GM12865 (cell line): ENCODE data around the gene MAPK8.

ENCODE experiments used
- DNase-seq: peaks from one replicate; pipeline ENCODE4 v3.0.0; 2010; ENCODE audit warnings: low read depth
- H3K4me3 ChIP-seq: 2 replicates; pipeline ENCODE4 v1.5.1; 2011; ENCODE audit warnings: mild to moderate bottlenecking, low read depth, low read length, control low read depth
- TF ChIP-seq, protein P1 (sequence below): IDR thresholded peaks from 2 replicates; pipeline ENCODE4 v1.5.1; 2011; ENCODE audit warnings: low read length, control low read depth, low read depth, inconsistent platforms; ENCODE audit not compliant: insufficient read depth; ENCODE audit errors: missing control alignments

MAPK8 gene

DNA sequence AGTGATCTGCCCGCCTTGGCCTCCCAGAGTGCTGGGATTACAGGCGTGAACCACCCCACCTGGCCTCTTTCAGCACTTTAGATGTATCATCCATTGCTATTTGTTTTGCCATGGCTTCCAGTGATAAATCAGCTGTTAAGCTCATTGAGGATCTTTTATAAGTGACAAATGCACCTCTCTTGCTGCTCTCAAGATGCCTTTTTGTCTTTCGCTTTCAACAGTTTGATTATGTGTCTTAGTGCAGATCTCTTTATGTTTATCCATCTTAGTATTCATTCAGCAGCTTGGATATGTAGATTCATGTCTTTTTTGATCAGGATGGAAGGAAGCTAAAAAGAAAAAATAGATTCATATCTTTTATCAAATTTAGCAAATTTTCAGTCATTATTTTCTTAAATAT is 105.6 kb downstream of the MAPK8 start:
- no peak for DNase-seq
- TF ChIP-seq, protein P1, sequence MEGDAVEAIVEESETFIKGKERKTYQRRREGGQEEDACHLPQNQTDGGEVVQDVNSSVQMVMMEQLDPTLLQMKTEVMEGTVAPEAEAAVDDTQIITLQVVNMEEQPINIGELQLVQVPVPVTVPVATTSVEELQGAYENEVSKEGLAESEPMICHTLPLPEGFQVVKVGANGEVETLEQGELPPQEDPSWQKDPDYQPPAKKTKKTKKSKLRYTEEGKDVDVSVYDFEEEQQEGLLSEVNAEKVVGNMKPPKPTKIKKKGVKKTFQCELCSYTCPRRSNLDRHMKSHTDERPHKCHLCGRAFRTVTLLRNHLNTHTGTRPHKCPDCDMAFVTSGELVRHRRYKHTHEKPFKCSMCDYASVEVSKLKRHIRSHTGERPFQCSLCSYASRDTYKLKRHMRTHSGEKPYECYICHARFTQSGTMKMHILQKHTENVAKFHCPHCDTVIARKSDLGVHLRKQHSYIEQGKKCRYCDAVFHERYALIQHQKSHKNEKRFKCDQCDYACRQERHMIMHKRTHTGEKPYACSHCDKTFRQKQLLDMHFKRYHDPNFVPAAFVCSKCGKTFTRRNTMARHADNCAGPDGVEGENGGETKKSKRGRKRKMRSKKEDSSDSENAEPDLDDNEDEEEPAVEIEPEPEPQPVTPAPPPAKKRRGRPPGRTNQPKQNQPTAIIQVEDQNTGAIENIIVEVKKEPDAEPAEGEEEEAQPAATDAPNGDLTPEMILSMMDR: no peak
- H3K4me3 ChIP-seq: no peak overlapping the region

DNA sequence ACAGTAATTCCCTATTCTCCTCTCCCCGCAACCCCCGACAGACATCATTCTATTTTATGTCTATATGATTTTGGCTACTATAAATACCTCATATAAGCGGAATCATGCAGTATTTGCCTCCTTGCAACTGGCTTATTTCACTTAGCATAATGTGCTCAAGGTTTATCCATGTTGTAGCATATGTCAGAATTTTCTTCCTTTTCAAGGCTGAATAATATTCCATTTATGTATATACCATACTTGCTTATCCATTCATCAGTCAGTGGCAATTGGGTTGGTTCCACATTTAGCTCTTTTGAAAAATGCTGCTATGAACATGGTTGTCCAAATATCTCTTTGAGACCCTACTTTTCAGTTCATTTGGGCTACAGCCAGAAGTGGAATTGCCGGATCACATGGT is 106.5 kb downstream of the MAPK8 start:
- H3K4me3 ChIP-seq: no peak overlapping the region
- DNase-seq: no peak
- TF ChIP-seq, protein P1: no peak

DNA sequence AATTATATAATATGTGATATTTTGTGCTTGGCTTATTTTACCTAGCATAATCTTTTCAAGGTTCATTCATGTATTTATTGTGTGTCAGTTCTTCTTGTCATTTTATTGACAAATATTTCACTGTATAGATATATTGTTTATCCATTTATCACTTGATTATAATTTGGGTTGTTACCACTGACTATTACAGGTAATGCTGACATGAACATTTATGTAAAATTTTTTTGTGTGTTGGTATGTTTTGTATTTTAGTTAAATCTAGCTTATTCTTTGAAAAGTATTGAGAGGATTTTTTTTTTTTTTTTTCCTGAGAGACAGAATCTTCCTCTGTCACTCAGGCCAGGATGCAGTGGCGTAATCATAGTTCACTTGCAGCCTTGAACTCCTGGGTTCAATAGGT is 107.7 kb downstream of the MAPK8 start:
- DNase-seq: no peak
- TF ChIP-seq, protein P1: no peak
- no peak overlapping the region for H3K4me3 ChIP-seq

DNA sequence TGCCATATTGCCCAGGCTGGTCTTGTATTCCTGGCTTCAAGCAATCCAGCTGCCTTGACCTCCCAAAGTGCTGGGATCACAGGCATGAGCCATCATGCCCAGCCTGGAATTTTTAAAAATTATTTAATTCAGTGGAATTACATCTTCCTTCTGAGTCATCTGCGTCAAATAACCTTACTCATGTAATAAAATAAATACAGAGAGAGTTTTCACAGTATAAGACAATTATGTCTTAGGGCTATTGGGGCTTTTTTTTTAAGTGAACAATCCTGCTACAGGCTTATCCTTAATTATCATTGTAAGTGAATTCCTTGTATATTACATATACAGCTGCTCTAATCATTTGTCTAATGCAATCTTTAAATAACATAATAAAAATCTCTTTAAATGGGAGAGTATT is 108.3 kb downstream of the MAPK8 start:
- no peak overlapping the region for H3K4me3 ChIP-seq
- DNase-seq: no peak
- TF ChIP-seq, protein P1: no peak

DNA sequence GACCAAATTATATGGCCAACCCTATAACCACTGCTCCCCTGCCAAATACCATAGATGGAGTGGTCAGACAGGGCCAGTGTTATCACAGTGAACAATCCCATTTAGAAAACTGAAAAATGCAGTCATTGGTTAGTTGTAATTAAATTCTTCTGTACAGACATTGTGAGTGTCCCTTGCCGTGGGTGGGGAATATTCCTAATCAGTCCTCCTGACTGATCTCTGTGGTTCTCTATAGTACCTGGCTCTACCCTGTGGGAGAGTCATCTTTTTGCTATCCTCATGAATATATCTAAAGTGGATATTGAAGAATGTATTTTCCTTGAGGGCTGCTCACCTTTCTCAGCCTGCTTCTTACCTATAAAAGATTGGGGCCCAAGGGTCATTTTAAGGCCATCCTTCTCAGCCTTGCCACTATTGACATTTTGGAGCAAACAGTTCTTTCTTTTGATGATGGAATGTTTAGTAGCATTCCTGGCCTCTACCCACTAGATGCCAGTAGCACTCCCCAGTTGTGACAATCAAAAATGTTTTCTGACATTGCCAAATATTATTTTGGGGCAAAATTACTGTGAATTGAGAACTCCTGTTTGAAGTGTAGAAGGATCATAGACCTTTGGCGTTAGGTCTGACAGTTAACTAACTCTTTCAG is 110.2 kb downstream of the MAPK8 start:
- H3K4me3 ChIP-seq: no peak overlapping the region
- no peak for DNase-seq
- TF ChIP-seq, protein P1: no peak

DNA sequence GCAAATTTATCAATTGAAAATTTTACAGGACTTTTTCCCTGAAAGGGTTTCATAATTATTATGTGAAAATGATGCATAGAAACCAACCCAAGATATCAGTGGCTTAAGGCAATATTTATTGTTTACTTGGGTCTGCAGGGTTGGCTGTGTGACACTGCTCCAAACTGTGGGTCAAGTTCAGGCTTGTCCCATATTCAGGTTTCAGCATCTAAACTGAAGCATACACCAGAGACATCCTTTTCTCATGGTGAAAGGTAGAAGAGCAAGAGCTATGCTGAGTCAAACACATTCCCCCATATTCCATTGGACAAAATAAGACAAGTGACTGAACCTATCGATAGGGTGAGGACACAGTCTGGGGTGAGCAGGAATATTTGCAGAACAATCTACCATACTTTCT is 110.9 kb downstream of the MAPK8 start:
- no peak for DNase-seq
- no peak overlapping the region for H3K4me3 ChIP-seq
- TF ChIP-seq, protein P1: no peak

DNA sequence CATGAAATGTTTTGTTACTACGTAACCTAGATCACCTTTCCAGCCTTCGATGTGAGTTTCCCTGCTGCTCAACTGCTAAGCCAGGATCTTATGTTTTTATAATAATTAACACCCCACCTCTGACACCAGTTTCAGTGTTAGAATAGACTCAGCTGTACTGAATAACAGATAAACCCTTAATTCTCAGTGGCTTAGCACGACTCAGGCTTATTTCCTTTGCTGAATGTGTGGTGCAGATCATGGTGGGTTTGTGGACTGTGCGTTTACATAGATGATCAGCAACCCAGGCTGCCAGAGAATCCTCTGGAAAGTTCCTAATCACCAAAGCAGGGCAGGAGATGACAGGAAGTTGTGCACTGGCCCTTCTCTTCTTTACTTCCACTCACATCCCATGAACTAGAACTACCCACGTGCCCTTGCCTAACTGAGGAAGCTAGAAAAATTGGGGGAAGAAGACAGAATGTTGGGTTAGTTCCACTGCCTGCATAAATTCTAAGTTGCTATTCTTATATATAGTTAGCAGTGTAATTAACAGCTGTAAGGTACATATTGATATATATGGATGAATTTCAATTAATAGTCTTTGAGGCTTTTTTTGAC is 111.8 kb downstream of the MAPK8 start:
- no peak overlapping the region for H3K4me3 ChIP-seq
- TF ChIP-seq, protein P1: no peak
- no peak for DNase-seq
